SIG-M5 treated with dmso at 0.1 percent for 504 hours (cell line): ENCODE measurements around the gene CLECL1.
"Not testable (repeated sequence)": the region's sequence is repeated elsewhere in the genome, so short reads cannot be mapped to it uniquely, and the experiment has no call there.

ENCODE experiments used
- DNase-seq: peaks from one replicate; lab custom pipeline; 2025; ENCODE audit not compliant: unreplicated experiment; lab: John Stamatoyannopoulos, UW

The CLECL1 gene

GRCh38 chr12:9752145-9752933 is 19.4 kb upstream of the CLECL1 start:
- DNase-seq, result no peak

- DNase-seq, result peak; percentile 59
Measured at GRCh38 chr12:9751204-9752144, 18.6 kb upstream of the CLECL1 start.

GRCh38 chr12:9750276-9751203 is 17.6 kb upstream of the CLECL1 start:
- peak; percentile 81 for DNase-seq

- DNase-seq, result no peak
Measured at GRCh38 chr12:9749640-9750039, 16.7 kb upstream of the CLECL1 start.

- no peak for DNase-seq
Measured at GRCh38 chr12:9745199-9745598, 12.3 kb upstream of the CLECL1 start.

GRCh38 chr12:9742661-9743060 is 9.8 kb upstream of the CLECL1 start:
- DNase-seq, result no peak

GRCh38 chr12:9741726-9742125 is 8.8 kb upstream of the CLECL1 start:
- no peak for DNase-seq

- DNase-seq, result no peak
Measured at GRCh38 chr12:9740106-9740750, 7.3 kb upstream of the CLECL1 start.

GRCh38 chr12:9739404-9740105 is 6.7 kb upstream of the CLECL1 start:
- DNase-seq, result not testable (repeated sequence)

GRCh38 chr12:9738905-9739304 is 6.0 kb upstream of the CLECL1 start:
- DNase-seq, result not testable (repeated sequence)

- DNase-seq, result peak; percentile 91
Measured at GRCh38 chr12:9736936-9737705, 4.2 kb upstream of the CLECL1 start.

GRCh38 chr12:9735601-9736000 is 2.7 kb upstream of the CLECL1 start:
- peak; percentile 73 for DNase-seq

- peak; percentile 85 for DNase-seq
Measured at GRCh38 chr12:9731797-9732196, 1.1 kb downstream of the CLECL1 start.

- peak; percentile 35 for DNase-seq
Measured at GRCh38 chr12:9731393-9731792, 1.5 kb downstream of the CLECL1 start.

GRCh38 chr12:9730591-9730990 is 2.3 kb downstream of the CLECL1 start:
- DNase-seq, result peak; percentile 52

- peak; percentile 70 for DNase-seq
Measured at GRCh38 chr12:9730011-9730410, 2.9 kb downstream of the CLECL1 start.

GRCh38 chr12:9729082-9729481 is 3.8 kb downstream of the CLECL1 start:
- no peak for DNase-seq

GRCh38 chr12:9727813-9728212 is 5.1 kb downstream of the CLECL1 start:
- no peak for DNase-seq
